Suprapubic skin (tissue), 4 donors: ENCODE data around the gene SCUBE2.

Source experiments
- EP300 ChIP-seq: sonication (generic); formaldehyde crosslinking; IDR thresholded peaks from one replicate; pipeline ENCODE4 v1.6.1; 2017; ENCODE audit warnings: antibody characterized with exemption
- POLR2AphosphoS5 ChIP-seq, 3 donors: sonication (generic); formaldehyde crosslinking; IDR thresholded peaks; one replicate each; pipeline ENCODE4 v1.6.1; 2017; ENCODE audit warnings: antibody characterized with exemption in 3 of 3
- TF ChIP-seq, protein P1 (sequence below), 2 donors: fragments of 200-600 bp in 1 of 2; fragments of 450-650 bp in 1 of 2; sonication (generic) in 1 of 2; IDR thresholded peaks; one replicate each; pipeline ENCODE4 v1.5.1; 2016 to 2019; ENCODE audit warnings: antibody characterized with exemption in 2 of 2, mild to moderate bottlenecking in 1 of 2, moderate library complexity in 1 of 2

DNA sequence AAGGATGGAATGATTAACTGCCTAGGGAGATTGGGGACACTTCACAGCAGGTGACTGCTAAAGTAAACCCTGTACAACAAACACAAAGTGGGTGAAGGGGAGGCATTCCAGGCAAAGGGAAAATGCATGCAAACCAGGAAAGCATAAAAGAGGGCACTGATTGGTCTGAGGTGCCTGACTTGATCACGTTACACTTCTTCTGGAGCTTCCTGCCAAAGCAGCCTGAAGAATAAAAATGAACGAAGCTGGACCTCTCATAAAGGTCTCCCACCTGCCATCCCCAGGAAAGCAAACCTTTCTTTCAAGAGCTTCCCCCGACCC is 46.7 kb upstream of the SCUBE2 start:
- TF ChIP-seq EP300, result no peak
- TF ChIP-seq, protein P1, sequence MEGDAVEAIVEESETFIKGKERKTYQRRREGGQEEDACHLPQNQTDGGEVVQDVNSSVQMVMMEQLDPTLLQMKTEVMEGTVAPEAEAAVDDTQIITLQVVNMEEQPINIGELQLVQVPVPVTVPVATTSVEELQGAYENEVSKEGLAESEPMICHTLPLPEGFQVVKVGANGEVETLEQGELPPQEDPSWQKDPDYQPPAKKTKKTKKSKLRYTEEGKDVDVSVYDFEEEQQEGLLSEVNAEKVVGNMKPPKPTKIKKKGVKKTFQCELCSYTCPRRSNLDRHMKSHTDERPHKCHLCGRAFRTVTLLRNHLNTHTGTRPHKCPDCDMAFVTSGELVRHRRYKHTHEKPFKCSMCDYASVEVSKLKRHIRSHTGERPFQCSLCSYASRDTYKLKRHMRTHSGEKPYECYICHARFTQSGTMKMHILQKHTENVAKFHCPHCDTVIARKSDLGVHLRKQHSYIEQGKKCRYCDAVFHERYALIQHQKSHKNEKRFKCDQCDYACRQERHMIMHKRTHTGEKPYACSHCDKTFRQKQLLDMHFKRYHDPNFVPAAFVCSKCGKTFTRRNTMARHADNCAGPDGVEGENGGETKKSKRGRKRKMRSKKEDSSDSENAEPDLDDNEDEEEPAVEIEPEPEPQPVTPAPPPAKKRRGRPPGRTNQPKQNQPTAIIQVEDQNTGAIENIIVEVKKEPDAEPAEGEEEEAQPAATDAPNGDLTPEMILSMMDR (IDR thresholded peaks at IDR 0.05), result no peak
- TF ChIP-seq POLR2AphosphoS5 (IDR thresholded peaks at IDR 0.05), result no peak
